GM12872 (cell line): Measurements from ENCODE around the gene HSD11B1L.

ENCODE experiments used
- TF ChIP-seq, protein P1 (sequence below): IDR thresholded peaks from 3 replicates; pipeline ENCODE4 v1.5.1; 2011; ENCODE audit warnings: low read depth, mild to moderate bottlenecking, low read length, moderate library complexity; ENCODE audit not compliant: insufficient read depth

The HSD11B1L gene

DNA sequence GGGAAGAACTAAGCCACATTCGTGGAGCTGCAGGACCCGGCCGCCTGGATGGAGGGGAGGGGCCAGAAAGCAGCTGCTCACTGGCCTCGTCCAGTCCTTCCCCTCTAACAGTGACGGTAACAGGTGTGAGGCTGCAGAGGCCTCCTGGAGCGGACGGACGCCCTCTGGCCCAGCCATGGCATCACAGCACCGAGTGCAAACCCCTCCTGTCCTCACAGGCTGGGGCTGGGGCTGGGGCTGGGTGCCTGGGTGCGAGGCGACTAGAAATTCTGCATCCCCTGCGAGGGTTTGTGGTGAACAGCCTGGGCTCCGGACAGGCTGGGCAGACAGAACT, 4.1 kb upstream of the HSD11B1L start:
- TF ChIP-seq, protein P1, sequence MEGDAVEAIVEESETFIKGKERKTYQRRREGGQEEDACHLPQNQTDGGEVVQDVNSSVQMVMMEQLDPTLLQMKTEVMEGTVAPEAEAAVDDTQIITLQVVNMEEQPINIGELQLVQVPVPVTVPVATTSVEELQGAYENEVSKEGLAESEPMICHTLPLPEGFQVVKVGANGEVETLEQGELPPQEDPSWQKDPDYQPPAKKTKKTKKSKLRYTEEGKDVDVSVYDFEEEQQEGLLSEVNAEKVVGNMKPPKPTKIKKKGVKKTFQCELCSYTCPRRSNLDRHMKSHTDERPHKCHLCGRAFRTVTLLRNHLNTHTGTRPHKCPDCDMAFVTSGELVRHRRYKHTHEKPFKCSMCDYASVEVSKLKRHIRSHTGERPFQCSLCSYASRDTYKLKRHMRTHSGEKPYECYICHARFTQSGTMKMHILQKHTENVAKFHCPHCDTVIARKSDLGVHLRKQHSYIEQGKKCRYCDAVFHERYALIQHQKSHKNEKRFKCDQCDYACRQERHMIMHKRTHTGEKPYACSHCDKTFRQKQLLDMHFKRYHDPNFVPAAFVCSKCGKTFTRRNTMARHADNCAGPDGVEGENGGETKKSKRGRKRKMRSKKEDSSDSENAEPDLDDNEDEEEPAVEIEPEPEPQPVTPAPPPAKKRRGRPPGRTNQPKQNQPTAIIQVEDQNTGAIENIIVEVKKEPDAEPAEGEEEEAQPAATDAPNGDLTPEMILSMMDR, result no peak

DNA sequence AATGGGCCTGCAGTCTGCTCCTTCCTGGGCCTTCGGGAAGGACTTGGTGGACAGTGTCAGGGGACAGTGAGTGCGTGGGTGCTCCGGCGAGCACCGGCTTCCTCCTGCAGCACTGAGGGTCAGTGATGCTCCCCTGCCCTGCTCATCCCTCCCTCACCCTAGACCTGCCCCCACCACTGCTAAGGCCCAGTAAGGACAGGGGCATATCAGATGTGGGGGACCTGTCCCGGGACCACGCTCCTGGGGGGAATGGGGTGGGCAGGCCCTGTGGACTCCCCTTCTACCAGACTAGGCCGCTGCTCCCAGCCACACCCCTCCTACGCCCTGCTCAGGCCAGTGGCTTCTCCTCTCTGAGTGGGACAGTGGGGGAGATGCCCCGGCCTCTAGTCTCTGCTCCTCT, 3.7 kb upstream of the HSD11B1L start:
- TF ChIP-seq, protein P1, result no peak

DNA sequence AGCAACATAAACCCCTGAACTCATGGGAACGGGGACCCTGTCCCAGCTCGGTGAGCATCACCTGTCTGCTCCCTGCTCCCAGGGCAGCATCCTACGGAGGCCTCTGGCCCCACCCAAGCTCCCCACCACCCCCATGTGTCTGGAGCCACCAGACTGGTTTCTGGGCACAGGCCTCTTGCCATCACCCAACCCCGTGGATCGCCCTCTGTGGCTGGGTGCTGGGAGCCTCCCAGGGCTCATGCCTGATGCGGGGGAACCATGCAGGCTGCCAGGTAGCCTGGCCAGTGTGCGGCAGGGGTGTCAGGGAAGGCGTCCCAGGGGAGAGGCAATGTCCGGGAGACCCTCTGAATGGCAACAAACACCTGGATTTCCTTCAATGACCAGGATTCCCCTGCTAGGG, 3.2 kb upstream of the HSD11B1L start:
- TF ChIP-seq, protein P1, result no peak

DNA sequence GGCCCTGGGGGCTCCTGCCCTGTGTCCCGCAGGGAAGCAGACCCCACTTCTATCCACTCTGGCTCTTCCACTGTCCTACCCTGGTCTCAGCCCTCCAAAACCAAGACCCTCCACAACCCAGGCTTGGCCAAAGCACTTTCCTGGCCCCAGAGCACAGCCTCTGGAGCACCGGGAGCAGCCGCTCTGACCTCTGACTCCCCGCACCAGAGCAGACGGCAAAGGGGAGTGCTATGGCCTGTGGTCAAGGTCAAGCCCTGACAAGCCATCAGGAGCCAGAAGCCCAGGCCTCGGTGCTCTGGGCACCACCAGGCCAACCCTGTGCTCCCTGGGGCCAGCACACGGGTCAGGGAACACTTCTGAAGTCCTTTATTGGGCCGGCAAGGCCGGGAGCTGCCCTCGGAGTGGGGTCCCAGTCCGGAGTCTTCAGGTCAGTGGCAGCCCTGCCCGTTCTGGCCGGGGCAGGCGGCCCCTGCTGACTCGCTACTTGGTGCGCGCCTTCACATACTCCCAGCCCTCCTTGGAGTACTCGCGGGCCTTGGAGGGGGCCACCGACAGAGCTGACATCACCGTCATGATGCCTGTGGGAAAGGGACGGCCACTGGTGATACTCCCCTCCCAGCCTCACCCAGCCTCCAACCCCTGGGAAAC, 2.6 kb upstream of the HSD11B1L start:
- TF ChIP-seq, protein P1, result no peak

DNA sequence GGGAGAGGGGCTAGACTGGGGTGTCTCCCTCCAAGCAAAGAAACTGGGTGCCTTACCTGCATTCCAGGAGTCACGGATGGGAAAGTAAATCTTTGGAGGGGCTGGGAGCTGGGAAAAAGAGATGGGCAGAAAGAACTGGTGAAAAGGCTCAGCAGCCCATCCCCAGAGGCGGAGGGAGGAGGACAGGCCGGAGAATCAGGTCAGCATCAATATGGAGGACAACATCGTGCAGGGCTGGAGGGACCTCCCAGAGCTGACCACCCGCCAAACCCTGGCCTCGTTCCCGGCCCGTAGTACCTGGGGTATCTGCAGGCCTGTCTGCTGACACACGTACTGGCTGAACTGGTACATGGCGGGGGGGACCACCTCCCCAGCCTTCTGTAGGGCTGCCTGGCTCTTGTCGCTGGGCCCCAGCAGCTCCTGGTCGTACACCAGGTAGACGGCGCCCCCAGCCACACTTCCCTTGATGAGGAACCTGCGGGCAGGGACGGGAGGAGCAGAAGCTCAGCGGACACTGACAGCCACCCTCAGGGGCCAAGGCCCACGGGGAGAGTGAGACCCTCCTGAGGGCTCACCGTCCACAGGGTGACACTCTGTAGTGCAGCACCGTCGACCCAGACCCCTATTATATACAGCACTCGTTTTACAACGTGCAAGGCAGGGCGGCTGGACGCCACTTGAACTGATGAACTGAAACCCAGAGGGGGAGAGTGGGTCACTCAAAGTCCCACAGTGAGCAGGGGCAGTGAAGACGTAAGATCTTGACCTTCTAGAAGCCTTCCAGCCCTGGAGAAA, 1.3 kb upstream of the HSD11B1L start:
- TF ChIP-seq, protein P1, result no peak

DNA sequence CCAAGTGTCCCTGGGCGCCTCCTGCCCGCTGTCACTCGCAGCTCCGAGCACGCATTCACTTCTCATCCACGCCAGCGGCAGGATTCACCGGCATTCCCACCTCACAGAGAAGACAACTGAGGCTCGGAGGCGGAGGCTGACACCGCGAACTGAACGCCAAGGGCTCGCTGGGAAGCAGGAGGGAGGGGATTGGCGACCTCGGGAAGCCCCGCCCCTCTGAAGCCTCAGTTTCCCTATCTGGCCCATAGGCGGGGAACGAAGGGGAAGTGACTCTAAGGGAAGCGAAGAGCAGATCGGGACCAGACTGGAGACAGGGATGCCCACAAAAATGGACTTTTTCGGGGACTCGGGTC, 767 bp upstream of the HSD11B1L start:
- TF ChIP-seq, protein P1, result no peak

DNA sequence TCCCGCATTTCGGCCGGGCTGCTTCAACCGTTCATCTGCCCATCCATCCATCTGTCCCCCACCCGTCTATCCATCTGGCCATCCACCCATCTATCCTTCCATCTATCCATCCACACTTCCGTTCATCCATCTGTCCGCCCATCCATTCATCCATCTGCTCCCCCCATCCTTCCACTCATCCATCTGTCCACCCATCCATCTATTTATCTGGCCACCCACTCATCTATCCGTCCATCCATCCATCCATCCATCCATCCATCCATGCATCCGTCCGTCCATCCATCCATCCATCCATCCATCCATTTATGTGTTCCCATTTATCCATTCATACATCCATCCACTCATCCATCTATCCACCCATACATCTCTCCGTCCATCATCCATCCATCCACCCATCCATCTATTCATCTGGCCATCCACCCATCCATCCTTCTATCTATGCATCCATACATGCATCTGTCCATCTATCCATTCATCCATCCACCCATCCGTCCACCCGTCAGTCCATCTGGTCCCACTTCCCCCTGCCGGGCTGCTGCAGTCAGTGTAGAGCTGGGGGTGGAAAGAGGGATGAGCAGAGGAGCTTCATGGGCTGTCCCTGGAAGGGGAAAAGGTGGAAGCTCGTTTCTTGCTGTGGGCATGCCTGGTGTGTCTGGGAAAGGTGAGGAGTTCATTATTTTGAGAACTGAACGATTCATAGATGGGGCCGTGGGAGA, 722 bp downstream of the HSD11B1L start:
- TF ChIP-seq, protein P1, result no peak
